HG03039 (cell line): ENCODE results near the gene KIAA0586.
"Not testable (repeated sequence)": the region's sequence is repeated elsewhere in the genome, so short reads cannot be mapped to it uniquely, and the experiment has no call there.

Experiments
- ATAC-seq: cut with Tn5 transposase; IDR thresholded peaks from one replicate; pipeline ENCODE4 v1.9.1; 2021; ENCODE audit warnings: mild to moderate bottlenecking, moderate library complexity; ENCODE audit not compliant: unreplicated experiment

Gene KIAA0586

GRCh38 chr14:58427281-58428117 lies at the start of gene KIAA0586, which contains the start of gene TIMM9:
Gene KIAA0586 (plus strand): TSS chr14:58427719. CDS start chr14:58428265, 546 bp downstream.
Gene TIMM9 (minus strand): TSS chr14:58427531. CDS start chr14:58411945, 15,586 bp downstream.
- ATAC-seq: peak; percentile 77

GRCh38 chr14:58390830-58391229 lies 36.7 kb upstream of the KIAA0586 start:
- no peak for ATAC-seq

- no peak for ATAC-seq
Observed at GRCh38 chr14:58395562-58395811, 32.0 kb upstream of the KIAA0586 start.

GRCh38 chr14:58395812-58396788 lies 31.4 kb upstream of the KIAA0586 start, which contains the start of gene TOMM20L:
Gene TOMM20L (plus strand): TSS chr14:58395930. CDS start chr14:58395958, 28 bp downstream.
- ATAC-seq: peak; percentile 92

GRCh38 chr14:58397156-58397555 lies 30.4 kb upstream of the KIAA0586 start:
- no peak for ATAC-seq

GRCh38 chr14:58398495-58398894 lies 29.0 kb upstream of the KIAA0586 start:
- no peak for ATAC-seq

GRCh38 chr14:58398895-58399294 lies 28.6 kb upstream of the KIAA0586 start:
- no peak for ATAC-seq

- ATAC-seq: no peak
Observed at GRCh38 chr14:58401587-58401986, 25.9 kb upstream of the KIAA0586 start.

- ATAC-seq: no peak
Observed at GRCh38 chr14:58408681-58409215, 18.8 kb upstream of the KIAA0586 start.

GRCh38 chr14:58414845-58415244 lies 12.7 kb upstream of the KIAA0586 start:
- ATAC-seq: no peak

- no peak for ATAC-seq
Observed at GRCh38 chr14:58415636-58416547, 11.6 kb upstream of the KIAA0586 start.

GRCh38 chr14:58416934-58417333 lies 10.6 kb upstream of the KIAA0586 start:
- ATAC-seq: not testable (repeated sequence)

- ATAC-seq: peak; percentile 38
Observed at GRCh38 chr14:58426670-58427280, 744 bp upstream of the KIAA0586 start.

- no peak for ATAC-seq
Observed at GRCh38 chr14:58428118-58428683, 682 bp downstream of the KIAA0586 start.

GRCh38 chr14:58430156-58430555 lies 2.6 kb downstream of the KIAA0586 start:
- no peak for ATAC-seq

- no peak for ATAC-seq
Observed at GRCh38 chr14:58439476-58439875, 12.0 kb downstream of the KIAA0586 start.

GRCh38 chr14:58444627-58445026 lies 17.1 kb downstream of the KIAA0586 start:
- no peak for ATAC-seq

- no peak for ATAC-seq
Observed at GRCh38 chr14:58455593-58456265, 28.2 kb downstream of the KIAA0586 start.

GRCh38 chr14:58460772-58461171 lies 33.3 kb downstream of the KIAA0586 start:
- no peak for ATAC-seq
